NCI-H345 (cell line): ENCODE data around the gene AFP.
"Not testable (repeated sequence)": the region's sequence is repeated elsewhere in the genome, so short reads cannot be mapped to it uniquely, and the experiment has no call there.

Source experiments
- DNase-seq: peaks from one replicate; lab custom pipeline; 2025; lab: John Stamatoyannopoulos, UW

Gene AFP

DNA sequence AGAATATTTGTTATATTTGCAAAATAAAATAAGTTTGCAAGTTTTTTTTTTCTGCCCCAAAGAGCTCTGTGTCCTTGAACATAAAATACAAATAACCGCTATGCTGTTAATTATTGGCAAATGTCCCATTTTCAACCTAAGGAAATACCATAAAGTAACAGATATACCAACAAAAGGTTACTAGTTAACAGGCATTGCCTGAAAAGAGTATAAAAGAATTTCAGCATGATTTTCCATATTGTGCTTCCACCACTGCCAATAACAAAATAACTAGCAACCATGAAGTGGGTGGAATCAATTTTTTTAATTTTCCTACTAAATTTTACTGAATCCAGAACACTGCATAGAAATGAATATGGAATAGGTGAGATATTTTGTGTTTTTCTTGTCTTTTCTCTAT is at the start of gene AFP:
AFP (plus strand) TSS at position 238 of the 400 bp plus-strand sequence; CDS start at position 280, 42 bp downstream.
- no peak for DNase-seq

DNA sequence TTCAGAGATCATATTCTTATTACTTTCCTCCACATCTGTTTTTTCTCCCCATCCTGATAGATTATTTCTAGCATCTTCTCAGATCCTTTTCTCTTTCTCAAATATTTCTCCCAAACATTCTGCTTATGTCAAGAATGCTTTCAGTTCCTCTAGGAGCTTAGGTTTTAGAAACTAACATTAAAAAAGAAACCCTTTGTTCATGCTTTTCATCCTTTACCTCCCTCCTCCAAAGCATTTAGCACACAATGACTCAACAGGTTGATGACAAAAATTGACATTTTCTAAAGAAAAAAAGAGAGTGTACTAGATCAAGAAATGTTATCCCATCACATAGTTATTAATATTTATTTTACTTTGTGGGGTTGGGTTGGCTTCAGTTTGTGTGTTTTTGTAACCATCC is 48.5 kb upstream of the AFP start:
- no peak for DNase-seq

DNA sequence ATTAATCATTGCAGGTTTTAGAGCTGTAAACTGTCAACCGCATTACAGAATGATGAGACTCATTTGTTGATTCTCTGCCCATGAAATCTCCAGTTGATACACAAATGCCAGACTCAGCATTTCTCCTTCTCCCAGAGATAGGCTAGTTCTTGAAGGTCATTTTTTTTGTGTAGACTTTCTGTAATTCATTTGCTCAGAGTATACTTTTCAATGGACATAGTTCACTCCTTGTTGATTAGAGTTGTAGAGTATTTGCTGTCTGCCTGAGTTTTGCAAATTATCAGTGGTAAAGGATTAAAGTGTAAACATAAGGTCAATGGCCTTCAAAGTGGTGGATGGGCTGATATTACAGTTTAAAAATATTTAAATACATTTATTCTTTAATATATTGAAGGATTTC is 47.1 kb upstream of the AFP start:
- DNase-seq = no peak

DNA sequence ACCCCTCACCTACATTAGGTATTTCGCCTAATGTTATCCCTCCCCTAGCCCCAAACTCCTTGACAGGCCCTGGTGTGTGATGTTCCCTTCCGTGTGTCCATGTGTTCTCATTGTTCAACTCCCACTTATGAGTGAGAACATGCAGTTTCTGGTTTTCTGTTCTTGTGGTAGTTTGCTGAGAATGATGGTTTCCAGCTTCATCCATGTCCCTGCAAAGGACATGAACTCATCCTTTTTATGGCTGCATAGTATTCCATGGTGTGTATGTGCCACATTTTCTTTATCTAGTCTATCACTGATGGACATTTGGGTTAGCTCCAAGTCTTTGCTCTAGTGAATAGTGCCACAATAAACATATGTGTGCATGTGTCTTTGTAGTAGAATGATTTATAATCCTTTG is 46.4 kb upstream of the AFP start:
- not testable (repeated sequence) for DNase-seq

DNA sequence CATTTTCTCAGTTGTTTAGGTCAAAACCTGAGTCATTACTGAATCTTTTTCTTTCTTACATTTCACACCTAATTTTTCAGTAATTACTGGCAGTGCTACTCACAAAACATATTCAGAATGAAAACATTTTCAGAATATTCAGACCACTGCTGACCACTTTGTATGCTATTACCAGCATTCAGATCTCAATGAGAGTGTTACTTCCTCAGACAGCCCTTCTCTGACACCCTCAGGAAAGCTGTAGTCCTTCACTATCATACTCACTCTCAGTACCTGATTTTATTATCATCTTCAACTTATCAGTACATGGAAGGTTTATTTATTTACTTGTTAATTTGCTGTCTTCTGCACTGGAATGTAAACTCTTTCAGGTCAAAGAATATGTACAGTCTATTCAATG is 44.2 kb upstream of the AFP start:
- no peak for DNase-seq

DNA sequence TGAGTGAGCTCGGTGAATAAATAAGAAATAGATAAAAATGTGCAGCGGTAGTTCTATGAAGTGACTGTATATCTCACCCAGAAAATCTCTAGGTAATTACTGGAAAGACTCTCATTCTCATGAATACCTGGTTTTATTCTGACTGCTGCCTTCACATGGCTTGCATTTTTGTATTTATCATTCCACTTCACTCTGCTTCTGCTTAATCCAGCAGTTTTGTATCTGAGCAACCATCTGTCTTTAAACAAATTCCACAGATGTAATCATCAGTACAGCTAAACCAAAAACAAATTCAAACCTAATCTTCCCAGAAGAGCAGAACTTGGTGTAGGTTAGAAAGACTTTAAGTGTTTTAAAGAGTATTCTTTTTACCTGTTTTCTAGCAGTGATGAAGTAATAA is 43.1 kb upstream of the AFP start:
- no peak for DNase-seq

DNA sequence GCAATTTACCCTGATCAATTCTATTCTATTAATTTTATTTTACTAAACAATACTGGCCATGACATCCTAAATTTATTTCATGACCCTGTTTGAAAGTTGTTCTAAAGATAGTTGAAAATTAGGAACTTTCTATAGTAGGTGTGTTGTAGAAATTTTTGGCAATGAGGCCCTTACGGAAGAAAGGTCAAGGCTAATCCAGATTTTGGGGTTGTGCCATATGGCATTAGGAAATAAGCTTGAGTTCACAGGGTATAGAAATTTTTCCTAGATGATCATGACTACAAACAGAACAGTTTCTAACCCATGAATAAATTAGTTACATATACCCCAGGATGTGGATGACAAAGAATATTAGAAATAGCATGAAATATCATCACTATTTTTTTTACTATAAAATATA is 39.7 kb upstream of the AFP start:
- DNase-seq = no peak

DNA sequence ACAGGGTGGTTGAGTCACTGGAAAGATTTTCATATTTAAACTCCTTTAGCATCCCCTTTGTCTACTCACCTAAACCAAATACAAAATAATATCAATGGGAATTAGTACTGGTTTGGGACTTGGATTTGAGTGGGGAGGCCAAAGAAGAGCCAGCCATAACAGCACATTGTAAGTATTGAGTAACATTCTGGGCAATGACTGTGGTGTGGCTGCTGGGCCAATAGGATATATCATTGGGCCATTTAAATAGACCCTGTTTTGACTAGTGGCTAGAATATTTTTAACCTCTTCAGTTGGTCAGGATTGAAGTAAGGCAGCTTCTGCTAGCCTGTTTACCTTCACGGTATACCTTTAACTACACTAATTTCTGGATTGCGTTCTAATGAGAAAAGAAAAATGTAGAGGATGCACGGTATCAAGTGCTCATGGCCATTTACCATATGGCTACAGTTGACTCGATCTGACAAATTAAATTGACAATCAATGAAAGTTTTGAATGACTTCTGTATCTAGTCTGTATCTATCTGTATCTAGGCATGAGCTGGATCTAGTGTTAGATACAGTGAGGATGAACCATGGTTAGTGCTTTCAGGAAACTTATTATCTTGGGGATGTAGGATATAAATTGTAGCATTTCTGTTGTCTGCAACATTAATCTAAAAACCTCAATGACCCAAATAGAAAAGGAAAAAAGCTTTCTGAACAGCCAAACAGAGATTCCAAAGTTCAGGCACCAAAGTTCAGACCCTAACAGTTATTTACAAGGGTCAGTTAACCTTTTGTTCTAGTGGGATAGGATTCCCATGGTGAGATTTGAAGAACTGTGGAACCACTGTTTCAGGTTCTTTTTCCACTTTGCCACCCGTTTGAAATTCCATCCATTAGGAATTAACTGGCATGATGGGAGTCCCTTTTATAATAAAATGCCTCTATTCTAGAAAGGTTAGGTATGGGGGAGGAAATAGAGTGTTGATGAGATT is 38.7 kb upstream of the AFP start:
- no peak for DNase-seq

DNA sequence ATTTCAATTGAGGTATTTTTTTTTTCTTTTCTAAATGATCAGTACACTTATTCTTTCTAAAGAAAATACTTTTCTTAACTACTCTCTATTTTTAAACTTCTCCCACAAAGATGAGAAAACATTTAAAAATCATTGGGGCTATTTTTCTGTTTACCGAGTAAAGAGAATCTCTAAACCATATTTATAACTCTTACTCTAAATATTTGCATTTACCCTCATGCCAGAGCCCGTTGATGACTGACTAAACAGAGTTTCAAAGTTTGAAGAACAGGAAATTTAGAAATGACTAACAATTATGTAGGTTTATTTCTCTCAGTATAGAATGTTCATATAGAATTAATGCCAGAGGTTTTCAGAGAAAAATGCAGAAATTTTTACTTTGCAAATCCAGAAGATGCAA is 34.6 kb upstream of the AFP start:
- no peak for DNase-seq

DNA sequence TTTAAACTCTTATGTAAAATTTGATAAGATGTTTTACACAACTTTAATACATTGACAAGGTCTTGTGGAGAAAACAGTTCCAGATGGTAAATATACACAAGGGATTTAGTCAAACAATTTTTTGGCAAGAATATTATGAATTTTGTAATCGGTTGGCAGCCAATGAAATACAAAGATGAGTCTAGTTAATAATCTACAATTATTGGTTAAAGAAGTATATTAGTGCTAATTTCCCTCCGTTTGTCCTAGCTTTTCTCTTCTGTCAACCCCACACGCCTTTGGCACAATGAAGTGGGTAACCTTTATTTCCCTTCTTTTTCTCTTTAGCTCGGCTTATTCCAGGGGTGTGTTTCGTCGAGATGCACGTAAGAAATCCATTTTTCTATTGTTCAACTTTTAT is 32.0 kb upstream of the AFP start, which contains the start of gene ALB:
ALB (plus strand) TSS at position 246 of the 400 bp plus-strand sequence; CDS start at position 287, 41 bp downstream.
- DNase-seq = no peak

DNA sequence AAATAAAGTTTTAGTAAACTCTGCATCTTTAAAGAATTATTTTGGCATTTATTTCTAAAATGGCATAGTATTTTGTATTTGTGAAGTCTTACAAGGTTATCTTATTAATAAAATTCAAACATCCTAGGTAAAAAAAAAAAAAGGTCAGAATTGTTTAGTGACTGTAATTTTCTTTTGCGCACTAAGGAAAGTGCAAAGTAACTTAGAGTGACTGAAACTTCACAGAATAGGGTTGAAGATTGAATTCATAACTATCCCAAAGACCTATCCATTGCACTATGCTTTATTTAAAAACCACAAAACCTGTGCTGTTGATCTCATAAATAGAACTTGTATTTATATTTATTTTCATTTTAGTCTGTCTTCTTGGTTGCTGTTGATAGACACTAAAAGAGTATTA is 31.6 kb upstream of the AFP start:
- DNase-seq = no peak

DNA sequence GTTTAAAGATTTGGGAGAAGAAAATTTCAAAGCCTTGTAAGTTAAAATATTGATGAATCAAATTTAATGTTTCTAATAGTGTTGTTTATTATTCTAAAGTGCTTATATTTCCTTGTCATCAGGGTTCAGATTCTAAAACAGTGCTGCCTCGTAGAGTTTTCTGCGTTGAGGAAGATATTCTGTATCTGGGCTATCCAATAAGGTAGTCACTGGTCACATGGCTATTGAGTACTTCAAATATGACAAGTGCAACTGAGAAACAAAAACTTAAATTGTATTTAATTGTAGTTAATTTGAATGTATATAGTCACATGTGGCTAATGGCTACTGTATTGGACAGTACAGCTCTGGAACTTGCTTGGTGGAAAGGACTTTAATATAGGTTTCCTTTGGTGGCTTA is 30.9 kb upstream of the AFP start:
- DNase-seq = no peak

DNA sequence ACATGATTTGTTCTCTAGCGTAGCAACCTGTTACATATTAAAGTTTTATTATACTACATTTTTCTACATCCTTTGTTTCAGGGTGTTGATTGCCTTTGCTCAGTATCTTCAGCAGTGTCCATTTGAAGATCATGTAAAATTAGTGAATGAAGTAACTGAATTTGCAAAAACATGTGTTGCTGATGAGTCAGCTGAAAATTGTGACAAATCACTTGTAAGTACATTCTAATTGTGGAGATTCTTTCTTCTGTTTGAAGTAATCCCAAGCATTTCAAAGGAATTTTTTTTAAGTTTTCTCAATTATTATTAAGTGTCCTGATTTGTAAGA is 29.5 kb upstream of the AFP start:
- DNase-seq = no peak

DNA sequence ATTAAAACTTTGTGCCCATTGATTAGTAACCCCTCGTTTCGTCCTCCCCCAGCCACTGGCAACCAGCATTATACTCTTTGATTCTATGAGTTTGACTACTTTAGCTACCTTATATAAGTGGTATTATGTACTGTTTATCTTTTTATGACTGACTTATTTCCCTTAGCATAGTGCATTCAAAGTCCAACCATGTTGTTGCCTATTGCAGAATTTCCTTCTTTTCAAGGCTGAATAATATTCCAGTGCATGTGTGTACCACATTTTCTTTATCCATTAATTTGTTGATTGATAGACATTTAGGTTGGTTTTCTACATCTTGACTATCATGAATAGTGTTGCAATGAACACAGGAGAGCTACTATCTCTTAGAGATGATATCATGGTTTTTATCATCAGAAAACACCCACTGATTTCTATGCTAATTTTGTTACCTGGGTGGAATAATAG is 28.8 kb upstream of the AFP start:
- DNase-seq = no peak

DNA sequence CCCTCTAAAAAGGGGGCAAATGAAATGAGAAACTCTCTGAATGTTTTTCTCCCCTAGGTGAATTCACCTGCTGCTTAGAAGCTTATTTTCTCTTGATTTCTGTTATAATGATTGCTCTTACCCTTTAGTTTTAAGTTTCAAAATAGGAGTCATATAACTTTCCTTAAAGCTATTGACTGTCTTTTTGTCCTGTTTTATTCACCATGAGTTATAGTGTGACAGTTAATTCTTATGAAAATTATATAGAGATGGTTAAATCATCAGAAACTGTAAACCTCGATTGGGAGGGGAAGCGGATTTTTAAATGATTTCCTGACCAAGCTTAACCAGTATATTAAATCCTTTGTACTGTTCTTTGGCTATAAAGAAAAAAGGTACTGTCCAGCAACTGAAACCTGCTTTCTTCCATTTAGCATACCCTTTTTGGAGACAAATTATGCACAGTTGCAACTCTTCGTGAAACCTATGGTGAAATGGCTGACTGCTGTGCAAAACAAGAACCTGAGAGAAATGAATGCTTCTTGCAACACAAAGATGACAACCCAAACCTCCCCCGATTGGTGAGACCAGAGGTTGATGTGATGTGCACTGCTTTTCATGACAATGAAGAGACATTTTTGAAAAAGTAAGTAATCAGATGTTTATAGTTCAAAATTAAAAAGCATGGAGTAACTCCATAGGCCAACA is 27.7 kb upstream of the AFP start:
- DNase-seq = no peak

DNA sequence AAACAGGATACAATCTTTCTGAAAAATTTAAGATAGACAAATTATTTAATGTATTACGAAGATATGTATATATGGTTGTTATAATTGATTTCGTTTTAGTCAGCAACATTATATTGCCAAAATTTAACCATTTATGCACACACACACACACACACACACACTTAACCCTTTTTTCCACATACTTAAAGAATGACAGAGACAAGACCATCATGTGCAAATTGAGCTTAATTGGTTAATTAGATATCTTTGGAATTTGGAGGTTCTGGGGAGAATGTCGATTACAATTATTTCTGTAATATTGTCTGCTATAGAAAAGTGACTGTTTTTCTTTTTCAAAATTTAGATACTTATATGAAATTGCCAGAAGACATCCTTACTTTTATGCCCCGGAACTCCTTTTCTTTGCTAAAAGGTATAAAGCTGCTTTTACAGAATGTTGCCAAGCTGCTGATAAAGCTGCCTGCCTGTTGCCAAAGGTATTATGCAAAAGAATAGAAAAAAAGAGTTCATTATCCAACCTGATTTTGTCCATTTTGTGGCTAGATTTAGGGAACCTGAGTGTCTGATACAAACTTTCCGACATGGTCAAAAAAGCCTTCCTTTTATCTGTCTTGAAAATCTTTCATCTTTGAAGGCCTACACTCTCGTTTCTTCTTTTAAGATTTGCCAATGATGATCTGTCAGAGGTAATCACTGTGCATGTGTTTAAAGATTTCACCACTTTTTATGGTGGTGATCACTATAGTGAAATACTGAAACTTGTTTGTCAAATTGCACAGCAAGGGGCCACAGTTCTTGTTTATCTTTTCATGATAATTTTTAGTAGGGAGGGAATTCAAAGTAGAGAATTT is 26.8 kb upstream of the AFP start:
- no peak for DNase-seq

DNA sequence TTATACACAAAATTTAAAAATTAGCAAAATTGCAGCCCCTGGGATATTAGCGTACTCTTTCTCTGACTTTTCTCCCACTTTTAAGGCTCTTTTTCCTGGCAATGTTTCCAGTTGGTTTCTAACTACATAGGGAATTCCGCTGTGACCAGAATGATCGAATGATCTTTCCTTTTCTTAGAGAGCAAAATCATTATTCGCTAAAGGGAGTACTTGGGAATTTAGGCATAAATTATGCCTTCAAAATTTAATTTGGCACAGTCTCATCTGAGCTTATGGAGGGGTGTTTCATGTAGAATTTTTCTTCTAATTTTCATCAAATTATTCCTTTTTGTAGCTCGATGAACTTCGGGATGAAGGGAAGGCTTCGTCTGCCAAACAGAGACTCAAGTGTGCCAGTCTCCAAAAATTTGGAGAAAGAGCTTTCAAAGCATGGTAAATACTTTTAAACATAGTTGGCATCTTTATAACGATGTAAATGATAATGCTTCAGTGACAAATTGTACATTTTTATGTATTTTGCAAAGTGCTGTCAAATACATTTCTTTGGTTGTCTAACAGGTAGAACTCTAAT is 26.0 kb upstream of the AFP start:
- DNase-seq = no peak

DNA sequence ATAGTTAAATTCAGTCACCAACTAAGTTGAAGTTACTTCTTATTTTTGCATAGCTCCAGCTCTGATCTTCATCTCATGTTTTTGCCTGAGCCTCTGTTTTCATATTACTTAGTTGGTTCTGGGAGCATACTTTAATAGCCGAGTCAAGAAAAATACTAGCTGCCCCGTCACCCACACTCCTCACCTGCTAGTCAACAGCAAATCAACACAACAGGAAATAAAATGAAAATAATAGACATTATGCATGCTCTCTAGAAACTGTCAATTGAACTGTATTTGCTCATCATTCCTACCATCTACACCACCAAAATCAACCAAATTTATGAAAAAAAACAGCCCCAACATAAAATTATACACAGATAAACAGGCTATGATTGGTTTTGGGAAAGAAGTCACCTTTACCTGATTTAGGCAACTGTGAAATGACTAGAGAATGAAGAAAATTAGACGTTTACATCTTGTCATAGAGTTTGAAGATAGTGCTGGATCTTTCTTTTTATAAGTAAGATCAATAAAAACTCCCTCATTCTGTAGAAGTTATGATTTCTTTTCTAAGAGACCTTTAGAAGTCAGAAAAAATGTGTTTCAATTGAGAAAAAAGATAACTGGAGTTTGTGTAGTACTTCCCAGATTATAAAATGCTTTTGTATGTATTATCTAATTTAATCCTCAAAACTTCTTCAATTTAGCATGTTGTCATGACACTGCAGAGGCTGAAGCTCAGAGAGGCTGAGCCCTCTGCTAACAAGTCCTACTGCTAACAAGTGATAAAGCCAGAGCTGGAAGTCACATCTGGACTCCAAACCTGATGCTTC is 24.9 kb upstream of the AFP start:
- DNase-seq = no peak

DNA sequence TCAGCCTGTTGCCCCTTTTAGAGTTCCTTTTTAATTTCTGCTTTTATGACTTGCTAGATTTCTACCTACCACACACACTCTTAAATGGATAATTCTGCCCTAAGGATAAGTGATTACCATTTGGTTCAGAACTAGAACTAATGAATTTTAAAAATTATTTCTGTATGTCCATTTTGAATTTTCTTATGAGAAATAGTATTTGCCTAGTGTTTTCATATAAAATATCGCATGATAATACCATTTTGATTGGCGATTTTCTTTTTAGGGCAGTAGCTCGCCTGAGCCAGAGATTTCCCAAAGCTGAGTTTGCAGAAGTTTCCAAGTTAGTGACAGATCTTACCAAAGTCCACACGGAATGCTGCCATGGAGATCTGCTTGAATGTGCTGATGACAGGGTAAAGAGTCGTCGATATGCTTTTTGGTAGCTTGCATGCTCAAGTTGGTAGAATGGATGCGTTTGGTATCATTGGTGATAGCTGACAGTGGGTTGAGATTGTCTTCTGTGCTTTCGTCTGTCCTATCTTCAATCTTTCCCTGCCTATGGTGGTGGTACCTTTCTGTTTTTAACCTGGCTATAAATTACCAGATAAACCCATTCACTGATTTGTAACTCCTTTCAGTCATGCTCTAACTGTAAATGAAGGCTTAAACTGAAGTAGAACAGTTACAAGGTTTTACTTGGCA is 24.1 kb upstream of the AFP start:
- DNase-seq = no peak

DNA sequence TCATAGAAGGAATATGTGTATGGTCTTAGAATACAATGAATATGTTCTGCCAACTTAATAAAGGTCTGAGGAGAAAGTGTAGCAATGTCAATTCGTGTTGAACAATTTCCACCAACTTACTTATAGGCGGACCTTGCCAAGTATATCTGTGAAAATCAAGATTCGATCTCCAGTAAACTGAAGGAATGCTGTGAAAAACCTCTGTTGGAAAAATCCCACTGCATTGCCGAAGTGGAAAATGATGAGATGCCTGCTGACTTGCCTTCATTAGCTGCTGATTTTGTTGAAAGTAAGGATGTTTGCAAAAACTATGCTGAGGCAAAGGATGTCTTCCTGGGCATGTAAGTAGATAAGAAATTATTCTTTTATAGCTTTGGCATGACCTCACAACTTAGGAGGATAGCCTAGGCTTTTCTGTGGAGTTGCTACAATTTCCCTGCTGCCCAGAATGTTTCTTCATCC is 22.7 kb upstream of the AFP start:
- DNase-seq = no peak

DNA sequence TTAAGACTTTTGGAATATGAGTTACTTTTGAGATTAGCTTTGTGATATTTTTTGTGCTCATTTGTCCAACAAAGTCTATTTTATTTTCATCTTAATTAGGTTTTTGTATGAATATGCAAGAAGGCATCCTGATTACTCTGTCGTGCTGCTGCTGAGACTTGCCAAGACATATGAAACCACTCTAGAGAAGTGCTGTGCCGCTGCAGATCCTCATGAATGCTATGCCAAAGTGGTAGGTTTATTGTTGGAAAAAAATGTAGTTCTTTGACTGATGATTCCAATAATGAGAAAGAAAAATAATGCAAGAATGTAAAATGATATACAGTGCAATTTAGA is 21.1 kb upstream of the AFP start:
- no peak for DNase-seq
